Astrocyte (in vitro differentiated cells and primary cell): ENCODE results near the gene BBS9. TPM values are rescaled to one million over a fixed set of nuclear protein-coding genes. Genes with fewer than 3 reads are reported as not detected.
A peak's percentile ranks its signal among the peaks of the same experiment; 100 is the strongest.

Experiments
- DNase-seq: peaks from one replicate; pipeline ENCODE4 v3.0.0-alpha.2; 2010; ENCODE audit warnings: low read depth
- FAIRE-seq: peaks from 2 replicates; lab custom pipeline; 2011; peaks lifted over from hg19 to GRCh38; lab: Jason Lieb, UNC
- H2AFZ ChIP-seq: 2 replicates; pipeline ENCODE4 v1.6.0; 2012; ENCODE audit warnings: low read depth, low read length, inconsistent platforms
- H3K27ac ChIP-seq: 2 replicates; pipeline ENCODE4 v1.5.1; 2011; ENCODE audit warnings: low read depth, low read length, inconsistent platforms
- H3K27me3 ChIP-seq: 2 replicates; pipeline ENCODE4 v1.6.0; 2011; ENCODE audit warnings: low read length, inconsistent platforms; ENCODE audit not compliant: insufficient read depth
- H3K36me3 ChIP-seq: 2 replicates; pipeline ENCODE4 v1.5.1; 2011; ENCODE audit warnings: low read length, inconsistent platforms; ENCODE audit not compliant: insufficient read depth
- H3K4me1 ChIP-seq: 2 replicates; pipeline ENCODE4 v1.5.1; 2011; ENCODE audit warnings: low read length, inconsistent platforms; ENCODE audit not compliant: insufficient read depth
- H3K4me2 ChIP-seq: 2 replicates; pipeline ENCODE4 v1.6.0; 2012; ENCODE audit warnings: low read length, inconsistent platforms
- H3K4me3 ChIP-seq: 2 replicates; pipeline ENCODE4 v1.5.1; 2011; ENCODE audit warnings: low read depth, mild to moderate bottlenecking, low read length, inconsistent platforms; ENCODE audit not compliant: insufficient read depth
- H3K79me2 ChIP-seq: 2 replicates; pipeline ENCODE4 v1.6.0; 2012; ENCODE audit warnings: mild to moderate bottlenecking, low read length, inconsistent platforms; ENCODE audit not compliant: insufficient read depth
- H3K9ac ChIP-seq: 2 replicates; pipeline ENCODE4 v1.6.0; 2012; ENCODE audit warnings: mild to moderate bottlenecking, low read length, inconsistent platforms
- H3K9me3 ChIP-seq: 2 replicates; pipeline ENCODE4 v1.5.1; 2012; ENCODE audit warnings: low read depth, mild to moderate bottlenecking, low read length, inconsistent platforms; ENCODE audit not compliant: insufficient read depth
- H4K20me1 ChIP-seq: 2 replicates; pipeline ENCODE4 v1.6.0; 2012; ENCODE audit warnings: low read length, inconsistent platforms; ENCODE audit not compliant: insufficient read depth
- H3K27ac Mint-ChIP-seq: one replicate; pipeline ENCODE4 v1.8.0; 2021; ENCODE audit warnings: mild to moderate bottlenecking, mixed read lengths; ENCODE audit not compliant: unreplicated experiment
- H3K27me3 Mint-ChIP-seq: one replicate; pipeline ENCODE4 v1.8.0; 2021; ENCODE audit warnings: low read depth, mixed read lengths; ENCODE audit not compliant: unreplicated experiment
- H3K36me3 Mint-ChIP-seq: one replicate; pipeline ENCODE4 v1.8.0; 2021; ENCODE audit warnings: low read depth, mixed read lengths; ENCODE audit not compliant: unreplicated experiment
- H3K4me1 Mint-ChIP-seq: one replicate; pipeline ENCODE4 v1.8.0; 2021; ENCODE audit warnings: low read depth, mixed read lengths; ENCODE audit not compliant: unreplicated experiment
- H3K4me3 Mint-ChIP-seq: one replicate; pipeline ENCODE4 v1.8.0; 2021; ENCODE audit warnings: mild to moderate bottlenecking, moderate library complexity, mixed read lengths; ENCODE audit not compliant: unreplicated experiment
- H3K9me3 Mint-ChIP-seq: one replicate; pipeline ENCODE4 v1.8.0; 2021; ENCODE audit warnings: mild to moderate bottlenecking, mixed read lengths; ENCODE audit not compliant: unreplicated experiment
- EZH2 ChIP-seq: IDR thresholded peaks from 2 replicates; pipeline ENCODE4 v1.6.1; 2012; ENCODE audit warnings: mild to moderate bottlenecking, low read length, inconsistent platforms; ENCODE audit not compliant: insufficient read depth
- total RNA-seq: library from RNA; stranded (reverse); gene quantifications from 2 replicates; pipeline ENCODE4 v1.2.1, GENCODE V29; 2021
- TF ChIP-seq, protein P1 (sequence below): IDR thresholded peaks from 2 replicates; pipeline ENCODE4 v1.5.1; 2011; ENCODE audit warnings: low read depth, mild to moderate bottlenecking, inconsistent platforms, low read length, moderate library complexity; ENCODE audit not compliant: insufficient read depth

Gene BBS9
- total RNA-seq, 1 donor from 2014 or later: 25.1 TPM

DNA sequence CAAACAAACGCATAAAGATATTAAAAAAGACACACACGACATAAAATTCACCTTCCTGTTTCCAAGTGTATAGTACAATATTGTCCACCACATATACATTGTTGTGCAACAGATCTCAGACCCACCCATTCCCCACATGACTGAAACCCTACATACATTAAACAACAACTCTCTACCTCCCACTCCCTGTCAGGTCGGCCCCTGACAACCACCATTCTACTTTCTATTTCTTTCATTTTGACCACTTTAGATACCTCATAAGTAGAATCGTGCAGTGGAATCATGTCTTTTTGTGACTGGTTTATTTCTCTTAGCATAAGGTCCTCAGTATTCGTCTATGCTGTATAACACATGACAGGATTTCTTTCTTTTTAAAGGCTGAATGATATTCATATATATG, 320.5 kb downstream of the BBS9 start:
- no peak overlapping the region for H3K4me3 ChIP-seq
- H3K27ac Mint-ChIP-seq: no peak overlapping the region
- H3K27me3 ChIP-seq: no peaks in the 10 kb centered on the region
- peaks cover 5% of the 10 kb centered on the region for H3K4me1 Mint-ChIP-seq
- no peak overlapping the region for H3K9ac ChIP-seq
- no peaks in the 10 kb centered on the region for H3K9me3 Mint-ChIP-seq
- DNase-seq (no peak), FAIRE-seq (no peak)
- no peaks in the 10 kb centered on the region for H3K9me3 ChIP-seq
- H3K36me3 ChIP-seq: no peaks in the 10 kb centered on the region
- no peaks in the 10 kb centered on the region for H3K4me1 ChIP-seq
- no peaks in the 10 kb centered on the region for H3K79me2 ChIP-seq
- H3K27me3 Mint-ChIP-seq: no peaks in the 10 kb centered on the region
- TF ChIP-seq EZH2: no peak
- TF ChIP-seq, protein P1, sequence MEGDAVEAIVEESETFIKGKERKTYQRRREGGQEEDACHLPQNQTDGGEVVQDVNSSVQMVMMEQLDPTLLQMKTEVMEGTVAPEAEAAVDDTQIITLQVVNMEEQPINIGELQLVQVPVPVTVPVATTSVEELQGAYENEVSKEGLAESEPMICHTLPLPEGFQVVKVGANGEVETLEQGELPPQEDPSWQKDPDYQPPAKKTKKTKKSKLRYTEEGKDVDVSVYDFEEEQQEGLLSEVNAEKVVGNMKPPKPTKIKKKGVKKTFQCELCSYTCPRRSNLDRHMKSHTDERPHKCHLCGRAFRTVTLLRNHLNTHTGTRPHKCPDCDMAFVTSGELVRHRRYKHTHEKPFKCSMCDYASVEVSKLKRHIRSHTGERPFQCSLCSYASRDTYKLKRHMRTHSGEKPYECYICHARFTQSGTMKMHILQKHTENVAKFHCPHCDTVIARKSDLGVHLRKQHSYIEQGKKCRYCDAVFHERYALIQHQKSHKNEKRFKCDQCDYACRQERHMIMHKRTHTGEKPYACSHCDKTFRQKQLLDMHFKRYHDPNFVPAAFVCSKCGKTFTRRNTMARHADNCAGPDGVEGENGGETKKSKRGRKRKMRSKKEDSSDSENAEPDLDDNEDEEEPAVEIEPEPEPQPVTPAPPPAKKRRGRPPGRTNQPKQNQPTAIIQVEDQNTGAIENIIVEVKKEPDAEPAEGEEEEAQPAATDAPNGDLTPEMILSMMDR: no peak
- no peaks in the 10 kb centered on the region for H3K36me3 Mint-ChIP-seq
- no peak overlapping the region for H3K27ac ChIP-seq
- H3K4me3 Mint-ChIP-seq: no peak overlapping the region
- H4K20me1 ChIP-seq: no peaks in the 10 kb centered on the region
- no peak overlapping the region for H2AFZ ChIP-seq
- no peak overlapping the region for H3K4me2 ChIP-seq

DNA sequence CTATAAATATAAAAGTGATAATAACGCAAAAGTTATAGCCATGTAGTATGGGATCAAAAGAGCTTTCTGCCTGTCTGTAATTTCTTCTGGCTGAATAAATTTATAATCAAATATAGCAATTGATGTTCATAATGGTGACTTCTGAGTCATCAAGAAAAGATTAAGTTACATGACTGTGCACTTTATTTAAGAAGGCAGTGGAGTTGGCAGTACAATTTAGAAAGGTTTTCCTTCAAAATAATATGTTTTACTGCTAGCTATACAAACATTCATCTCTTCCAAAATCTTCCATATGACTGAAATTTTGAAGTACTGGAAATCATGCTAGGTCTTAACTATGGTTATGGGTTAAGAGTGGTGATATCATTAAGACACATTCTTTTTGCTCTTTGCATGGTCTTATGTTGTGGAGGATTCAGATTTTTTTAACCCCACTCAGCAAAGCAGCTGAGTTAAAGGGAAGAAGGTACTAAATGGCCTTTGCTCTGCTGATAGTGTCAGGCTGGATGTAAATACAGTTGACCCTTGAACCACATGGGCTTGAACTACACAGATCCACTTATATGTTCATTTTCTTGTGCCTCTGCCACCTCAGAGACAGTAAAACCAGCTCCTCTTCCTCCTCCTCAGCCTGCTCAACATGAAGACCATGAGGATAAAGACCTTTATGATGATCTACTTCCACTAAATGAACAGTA, 323.6 kb downstream of the BBS9 start:
- peak; percentile 34 for FAIRE-seq
- Histone ChIP-seq H4K20me1 (no peaks in the 10 kb centered on the region), H3K79me2 (no peaks in the 10 kb centered on the region)

DNA sequence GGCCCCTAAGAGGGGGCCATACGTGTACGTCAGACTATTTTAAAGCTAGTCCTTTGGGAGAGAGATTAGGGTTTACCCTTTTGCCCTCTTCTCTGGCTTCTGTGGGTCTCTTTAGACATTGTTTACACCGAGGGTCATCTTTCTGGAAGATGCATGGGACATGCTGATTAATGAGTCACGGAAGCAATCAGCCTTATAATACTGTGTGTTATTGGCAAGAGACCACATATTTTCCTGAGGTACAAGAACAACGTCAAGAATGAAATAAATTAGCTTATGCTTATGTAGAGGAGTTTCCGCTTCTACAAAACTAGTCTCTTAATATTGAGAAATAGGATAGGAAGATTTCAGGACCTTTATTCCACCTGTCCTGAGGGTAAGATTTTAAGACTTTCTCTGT, 327.7 kb downstream of the BBS9 start:
- no peaks in the 10 kb centered on the region for H3K9me3 ChIP-seq
- no peaks in the 10 kb centered on the region for H3K27me3 ChIP-seq
- H3K4me1 ChIP-seq: no peaks in the 10 kb centered on the region
- Mint-ChIP-seq H3K27me3 (no peaks in the 10 kb centered on the region), H3K36me3 (no peaks in the 10 kb centered on the region), H3K4me1 (peaks cover 5% of the 10 kb centered on the region), H3K27ac (no peak overlapping the region), H3K4me3 (no peak overlapping the region), H3K9me3 (no peaks in the 10 kb centered on the region)
- H3K27ac ChIP-seq: no peak overlapping the region
- H3K36me3 ChIP-seq: no peaks in the 10 kb centered on the region
- no peak overlapping the region for H3K4me2 ChIP-seq
- DNase-seq: peak; percentile 71
- H4K20me1 ChIP-seq: no peaks in the 10 kb centered on the region
- no peak overlapping the region for H3K4me3 ChIP-seq
- H3K79me2 ChIP-seq: no peaks in the 10 kb centered on the region
- H2AFZ ChIP-seq: no peak overlapping the region
- no peak overlapping the region for H3K9ac ChIP-seq
- FAIRE-seq: no peak
- TF ChIP-seq, protein P1: no peak
- no peak for TF ChIP-seq EZH2

More for the DNA sequence above, 323.6 kb downstream of the BBS9 start:
- H3K27ac ChIP-seq: no peak overlapping the region
- H3K36me3 Mint-ChIP-seq: no peaks in the 10 kb centered on the region
- no peaks in the 10 kb centered on the region for H3K27me3 Mint-ChIP-seq
- no peak overlapping the region for H2AFZ ChIP-seq
- no peak overlapping the region for H3K9ac ChIP-seq
- no peak overlapping the region for H3K4me3 ChIP-seq
- no peaks in the 10 kb centered on the region for H3K9me3 Mint-ChIP-seq
- no peaks in the 10 kb centered on the region for H3K36me3 ChIP-seq
- H3K4me3 Mint-ChIP-seq: no peak overlapping the region
- peaks cover 5% of the 10 kb centered on the region for H3K4me1 Mint-ChIP-seq
- TF ChIP-seq EZH2: no peak
- TF ChIP-seq, protein P1: no peak
- H3K4me1 ChIP-seq: no peaks in the 10 kb centered on the region
- H3K27me3 ChIP-seq: no peaks in the 10 kb centered on the region
- no peak overlapping the region for H3K4me2 ChIP-seq
- no peak overlapping the region for H3K27ac Mint-ChIP-seq
- no peaks in the 10 kb centered on the region for H3K9me3 ChIP-seq
- peak; percentile 44 for DNase-seq
